HepG2 (cell line): ENCODE measurements around the gene EPB41L3. TPM values are rescaled to one million over a fixed set of nuclear protein-coding genes. Genes with fewer than 3 reads are reported as not detected.

Source experiments
- AKNA ChIP-seq: sonication (generic); formaldehyde crosslinking; IDR thresholded peaks from 2 replicates; pipeline ENCODE4 v1.4.0; 2020; ENCODE audit warnings: missing genetic modification reagents, borderline replicate concordance
- CENPT ChIP-seq: sonication (generic); formaldehyde crosslinking; IDR thresholded peaks from 2 replicates; pipeline ENCODE4 v1.8.0; 2022; ENCODE audit warnings: low read depth, mild to moderate bottlenecking, moderate library complexity, missing genetic modification reagents
- CSRNP1 ChIP-seq: sonication (generic); formaldehyde crosslinking; IDR thresholded peaks from 2 replicates; pipeline ENCODE4 v1.8.1; 2023; ENCODE audit warnings: mild to moderate bottlenecking, missing genetic modification reagents
- HHEX ChIP-seq: IDR thresholded peaks from 2 replicates; pipeline ENCODE4 v1.6.1; 2016; ENCODE audit warnings: control low read depth
- MTERF4 ChIP-seq: sonication (generic); formaldehyde crosslinking; IDR thresholded peaks from 2 replicates; pipeline ENCODE4 v1.8.0; 2023; ENCODE audit warnings: mild to moderate bottlenecking, missing genetic modification reagents
- NFIC ChIP-seq: IDR thresholded peaks from 2 replicates; pipeline ENCODE4 v1.6.1; 2012; ENCODE audit warnings: mild to moderate bottlenecking, low read length, inconsistent platforms
- PAF1 ChIP-seq: IDR thresholded peaks from 2 replicates; pipeline ENCODE4 v1.6.1; 2016; ENCODE audit warnings: missing genetic modification reagents, missing compliant biosample characterization
- SCMH1 ChIP-seq: sonication (generic); formaldehyde crosslinking; IDR thresholded peaks from 2 replicates; pipeline ENCODE4 v1.9.0; 2021; ENCODE audit warnings: missing genetic modification reagents, mild to moderate bottlenecking, borderline replicate concordance
- THAP9 ChIP-seq: sonication (generic); formaldehyde crosslinking; IDR thresholded peaks from 2 replicates; pipeline ENCODE4; 2020; ENCODE audit warnings: missing genetic modification reagents, mild to moderate bottlenecking, borderline replicate concordance
- ZBTB21 ChIP-seq: sonication (generic); formaldehyde crosslinking; IDR thresholded peaks from 2 replicates; pipeline ENCODE4 v1.4.0; 2020; ENCODE audit warnings: missing genetic modification reagents
- ZNF17 ChIP-seq: sonication (generic); formaldehyde crosslinking; IDR thresholded peaks from 2 replicates; pipeline ENCODE4 v1.5.0; 2020; ENCODE audit warnings: mild to moderate bottlenecking, missing genetic modification reagents
- ZNF577 ChIP-seq: sonication (generic); formaldehyde crosslinking; IDR thresholded peaks from 2 replicates; pipeline ENCODE4 v1.4.0; 2020; ENCODE audit warnings: mild to moderate bottlenecking, low read depth, missing genetic modification reagents, borderline replicate concordance
- polyA plus RNA-seq, 8 experiments: library from polyadenylated mRNA; depleted of rRNA in 3 of 8; stranded (reverse) in 7 of 8; unstranded in 1 of 8; fragments of >200 nt; fragmentation: Illumina TruSeq in 4 of 8; extraction: Trizol in 4 of 8; gene quantifications; 2 replicates each; pipeline versions ENCODE4 v1.2.1 to v1.2.3, GENCODE V29; 2011 to 2016; ENCODE audit warnings: low read depth in 4 of 8, missing spikeins in 1 of 8, mixed read lengths in 1 of 8; ENCODE audit not compliant: insufficient read depth in 1 of 8
- total RNA-seq, 5 experiments: library from RNA; depleted of rRNA; stranded (reverse); fragments of >200 nt; fragmentation: Illumina TruSeq; extraction: Trizol; gene quantifications; 2 replicates each; pipeline ENCODE4 v1.2.3, GENCODE V29; 2016; ENCODE audit warnings: low read depth in 1 of 5

EPB41L3 gene
- total and polyA plus RNA-seq, 2 of the 13 experiments (the other 11 are each of a cell fraction or from before 2014, with no cell fraction given), result not detected

GRCh38 chr18:5370332-5370731 is 173.5 kb downstream of the EPB41L3 start (continued):
- no peak for TF ChIP-seq AKNA (CRISPR knock-in tag)
- TF ChIP-seq PAF1 (CRISPR knock-in tag), result no peak
- no peak for TF ChIP-seq ZBTB21 (CRISPR knock-in tag)
- no peak for TF ChIP-seq THAP9 (CRISPR knock-in tag)
- TF ChIP-seq ZNF577 (CRISPR knock-in tag), result no peak
- no peak for TF ChIP-seq ZNF17 (CRISPR knock-in tag)
- TF ChIP-seq HHEX (CRISPR knock-in tag), result no peak
- TF ChIP-seq CENPT (CRISPR knock-in tag), result no peak
- TF ChIP-seq SCMH1, result no peak
- no peak for TF ChIP-seq CSRNP1 (CRISPR knock-in tag)
- no peak for TF ChIP-seq MTERF4
- no peak for TF ChIP-seq NFIC
